ENCODE measurements around the gene SHBG.

SHBG gene

DNA sequence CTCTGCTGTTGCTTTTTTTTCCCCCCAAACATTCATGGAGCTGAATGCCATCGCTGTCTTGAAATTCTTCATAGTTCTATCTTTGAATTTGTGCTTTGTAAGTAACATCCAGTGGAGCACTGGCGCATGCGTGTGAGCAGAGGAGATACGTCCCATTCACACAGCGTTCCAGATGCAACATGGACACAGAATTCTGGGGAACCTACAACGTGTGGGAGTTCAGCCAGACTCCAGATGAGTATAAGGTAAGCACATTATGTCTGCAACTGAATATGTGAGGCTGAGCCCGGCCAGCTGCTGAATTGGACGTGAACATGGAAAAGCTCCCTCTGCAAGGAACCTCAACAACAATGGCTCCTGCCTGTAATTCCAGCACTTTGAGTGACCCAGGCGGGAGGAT is 16.5 kb downstream of the SHBG start:
- DNase-seq (ENCODE audit: extremely low read depth in 1 of 2, low read depth in 1 of 2) = no peak

DNA sequence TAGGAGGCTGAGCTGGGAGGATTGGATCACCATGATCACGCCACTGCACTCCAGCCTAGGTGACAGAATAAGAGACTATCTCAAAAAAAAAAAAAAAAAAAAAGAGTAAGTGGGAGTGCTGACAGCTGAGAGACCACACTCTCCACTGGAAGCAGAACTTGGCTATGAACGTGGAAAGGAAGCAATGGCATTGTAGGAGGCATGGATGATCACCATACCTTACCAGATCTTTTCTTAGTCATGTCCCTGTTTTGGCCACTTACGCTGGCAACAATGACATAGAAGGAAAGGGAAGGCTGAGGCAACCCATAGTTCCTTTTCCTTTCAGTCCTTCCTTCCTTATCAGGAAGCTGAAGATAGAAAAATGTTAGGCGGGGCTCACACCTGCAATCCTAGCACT is 17.1 kb downstream of the SHBG start:
- no peak for DNase-seq (ENCODE audit: extremely low read depth in 1 of 2, low read depth in 1 of 2)

DNA sequence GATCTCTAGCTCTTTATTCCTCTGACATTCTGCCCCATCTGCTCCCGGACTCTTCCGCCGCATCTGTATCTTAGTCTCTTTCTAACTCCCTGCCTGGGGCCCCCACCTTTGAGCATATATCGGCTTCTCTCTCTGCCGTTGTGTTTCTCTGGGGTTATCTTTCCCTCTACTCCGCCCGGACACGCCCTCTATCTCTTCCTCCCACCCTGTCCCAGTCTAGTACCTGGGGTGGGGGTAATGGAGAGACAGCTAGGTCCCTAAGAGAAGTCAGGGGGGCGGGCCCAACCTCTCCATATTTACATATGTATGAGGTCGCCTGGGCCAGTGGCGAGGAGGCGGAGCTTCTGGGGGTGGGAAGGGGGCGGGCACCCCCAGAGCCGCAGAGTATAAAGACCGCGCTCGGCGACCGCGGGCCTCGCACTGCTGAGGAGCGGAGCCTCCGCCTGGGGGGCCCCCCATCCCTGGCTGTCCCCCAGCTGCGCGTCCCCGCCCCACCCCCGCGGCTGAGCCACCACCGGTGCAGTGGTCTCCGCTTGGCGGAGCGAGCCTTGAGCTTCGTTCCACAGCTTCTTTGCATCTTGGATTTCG is 20.7 kb downstream of the SHBG start, which contains the start of gene ATP1B2:
Gene ATP1B2, plus strand, starts transcription at position 418 of the 588 bp plus-strand sequence. CDS start 593 bp downstream, outside the sequence.
- peak; percentile 36 to 59 for DNase-seq (ENCODE audit: extremely low read depth in 1 of 2, low read depth in 1 of 2)

DNA sequence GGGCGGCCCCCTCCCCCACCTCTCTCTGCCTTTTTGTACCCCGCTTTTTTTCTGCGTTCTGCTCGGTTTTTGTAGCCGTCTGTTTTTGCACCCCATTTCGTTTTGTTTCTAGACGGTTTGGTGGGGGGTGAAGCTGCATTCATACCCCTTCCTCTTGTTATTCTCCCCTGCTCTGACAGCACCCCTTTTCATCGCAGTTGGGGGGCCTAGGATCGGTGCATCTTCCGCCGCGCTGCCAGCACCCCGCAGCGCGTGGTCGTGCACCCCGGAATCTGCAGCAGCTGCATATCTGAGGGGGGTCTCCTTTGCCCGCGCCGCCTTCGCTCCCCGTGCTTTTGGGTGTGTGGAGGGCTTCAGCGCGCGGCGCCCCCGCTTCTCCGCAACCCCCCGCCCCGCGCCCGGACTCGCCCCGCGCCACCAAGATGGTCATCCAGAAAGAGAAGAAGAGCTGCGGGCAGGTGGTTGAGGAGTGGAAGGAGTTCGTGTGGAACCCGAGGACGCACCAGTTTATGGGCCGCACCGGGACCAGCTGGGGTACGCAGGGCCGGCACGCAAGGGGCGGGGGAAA is 21.2 kb downstream of the SHBG start:
- no peak for DNase-seq (ENCODE audit: extremely low read depth in 1 of 2, low read depth in 1 of 2)

DNA sequence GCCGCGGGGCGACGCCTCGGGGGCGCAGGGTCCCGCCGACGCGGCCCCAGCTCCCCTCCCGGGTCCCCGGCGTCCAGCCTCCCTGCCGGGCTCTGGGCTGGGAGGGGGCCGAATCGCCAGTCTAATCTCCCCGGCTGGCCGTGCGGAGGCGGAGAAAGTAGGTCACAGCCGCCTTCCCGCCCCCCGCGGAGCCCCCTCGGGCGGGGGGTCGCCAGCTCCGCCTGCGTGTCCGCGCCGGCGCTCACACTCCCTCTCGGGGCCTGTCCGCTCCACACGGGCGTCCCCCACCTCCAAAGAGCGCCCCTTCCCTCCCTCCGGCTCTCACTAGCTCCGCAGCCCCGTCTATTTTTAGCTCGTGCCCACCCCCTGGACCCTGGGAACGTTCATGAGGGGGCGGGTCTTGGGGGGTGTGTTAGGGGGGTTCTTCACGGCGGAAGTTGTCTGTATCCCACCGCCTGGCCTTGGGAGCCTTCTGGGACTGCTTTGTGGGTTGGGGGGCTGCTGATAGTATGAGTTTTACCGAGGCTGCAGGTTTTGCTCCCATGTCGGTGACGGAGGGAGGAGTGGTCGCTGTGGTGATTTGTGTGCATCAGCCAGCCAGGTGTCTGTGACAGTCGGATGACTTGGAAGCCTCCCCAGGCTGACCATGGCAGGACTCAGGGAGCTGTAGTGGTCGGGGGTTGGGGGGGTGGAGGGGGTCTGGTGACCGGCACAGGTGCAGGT is 21.9 kb downstream of the SHBG start:
- DNase-seq (ENCODE audit: extremely low read depth in 1 of 2, low read depth in 1 of 2) = no peak

DNA sequence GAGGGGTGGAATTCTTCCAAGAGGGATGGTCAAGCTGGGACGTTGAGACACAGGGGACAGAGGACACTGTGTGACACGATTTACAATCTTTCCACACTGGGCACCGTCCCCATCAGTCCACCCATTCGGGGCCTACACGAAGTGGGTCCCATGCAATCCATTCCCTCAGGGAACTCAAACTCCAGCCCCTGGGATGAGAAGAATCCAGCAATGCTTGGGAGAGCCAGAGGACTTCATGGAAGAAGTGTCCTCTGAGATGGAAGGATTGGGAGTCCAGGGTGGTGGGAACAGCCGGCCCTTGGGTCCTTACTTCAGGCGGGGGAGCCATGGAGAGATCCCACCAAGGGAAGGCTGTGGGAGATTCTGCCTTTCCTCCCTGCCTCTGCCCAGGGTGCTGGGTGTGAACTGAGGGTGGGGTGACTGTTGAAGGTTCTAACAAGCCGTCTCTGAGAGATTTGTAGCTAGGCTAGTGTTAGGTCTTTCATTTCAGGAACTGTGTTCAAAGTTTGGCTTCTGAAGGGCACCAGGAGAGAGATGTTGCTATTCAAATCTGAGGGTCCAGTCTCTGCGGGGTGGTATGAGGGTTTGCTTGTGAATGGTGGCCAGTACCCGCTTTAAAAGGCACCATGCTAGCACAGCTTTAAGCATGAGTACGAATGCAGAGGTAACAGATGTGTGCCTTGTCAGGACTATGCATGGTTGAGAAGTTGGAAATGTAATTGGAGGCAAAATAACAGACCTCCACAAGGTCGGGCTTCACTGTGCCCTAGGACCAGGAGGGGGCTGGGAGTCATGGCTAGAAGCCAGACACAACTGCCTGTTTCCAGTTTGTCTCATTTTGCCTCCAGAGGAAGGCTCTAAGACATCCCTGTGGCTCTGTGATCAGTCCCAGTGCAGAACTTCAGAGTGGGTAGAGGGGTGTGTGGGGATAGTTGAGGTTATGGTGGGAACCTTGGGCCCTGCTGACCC is 22.7 kb downstream of the SHBG start:
- no peak for DNase-seq (ENCODE audit: extremely low read depth in 1 of 2, low read depth in 1 of 2)

DNA sequence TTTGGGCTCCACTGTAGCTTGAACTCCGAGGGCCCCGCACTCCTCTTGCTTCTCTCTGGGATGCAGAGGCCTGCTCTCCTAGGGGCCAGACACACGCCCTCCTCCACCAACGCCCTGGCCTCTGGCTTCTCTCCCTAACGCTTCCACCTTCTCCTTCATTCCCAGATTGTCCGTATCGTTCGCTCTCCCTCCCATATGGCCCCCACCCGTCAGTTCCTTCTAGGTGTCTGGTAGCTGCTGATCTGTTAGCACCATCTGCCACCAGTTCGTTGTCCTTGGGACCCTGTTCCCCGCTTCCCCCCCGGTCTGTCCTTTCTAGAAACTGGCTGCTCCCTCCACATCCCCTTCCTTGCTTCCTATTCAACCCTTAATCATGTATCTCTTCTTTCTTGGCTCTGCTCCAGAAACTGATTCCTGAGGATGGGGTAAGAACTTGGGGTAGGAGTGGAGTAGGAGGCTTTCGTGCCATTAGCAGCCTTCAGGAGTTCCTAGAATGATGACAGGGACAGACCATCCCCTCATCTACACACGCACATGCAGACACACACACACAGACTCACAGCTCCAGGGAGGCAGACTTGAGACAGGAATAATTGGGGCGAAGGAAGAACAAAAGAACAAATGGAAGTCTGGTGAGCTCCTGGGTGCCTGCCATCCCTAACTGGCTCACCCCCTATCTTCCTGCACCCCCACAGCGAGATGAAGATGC is 25.1 kb downstream of the SHBG start:
- no peak for DNase-seq (ENCODE audit: extremely low read depth in 1 of 2, low read depth in 1 of 2)

DNA sequence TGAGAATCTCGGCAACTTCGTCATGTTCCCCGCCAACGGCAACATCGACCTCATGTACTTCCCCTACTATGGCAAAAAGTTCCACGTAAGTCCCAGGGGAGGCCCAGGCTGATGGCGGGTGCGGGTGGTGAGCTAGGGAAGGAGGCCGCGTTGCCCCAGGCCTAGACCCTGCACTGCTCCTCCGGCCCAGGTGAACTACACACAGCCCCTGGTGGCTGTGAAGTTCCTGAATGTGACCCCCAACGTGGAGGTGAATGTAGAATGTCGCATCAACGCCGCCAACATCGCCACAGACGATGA is 25.6 kb downstream of the SHBG start:
- no peak for DNase-seq (ENCODE audit: extremely low read depth in 1 of 2, low read depth in 1 of 2)

DNA sequence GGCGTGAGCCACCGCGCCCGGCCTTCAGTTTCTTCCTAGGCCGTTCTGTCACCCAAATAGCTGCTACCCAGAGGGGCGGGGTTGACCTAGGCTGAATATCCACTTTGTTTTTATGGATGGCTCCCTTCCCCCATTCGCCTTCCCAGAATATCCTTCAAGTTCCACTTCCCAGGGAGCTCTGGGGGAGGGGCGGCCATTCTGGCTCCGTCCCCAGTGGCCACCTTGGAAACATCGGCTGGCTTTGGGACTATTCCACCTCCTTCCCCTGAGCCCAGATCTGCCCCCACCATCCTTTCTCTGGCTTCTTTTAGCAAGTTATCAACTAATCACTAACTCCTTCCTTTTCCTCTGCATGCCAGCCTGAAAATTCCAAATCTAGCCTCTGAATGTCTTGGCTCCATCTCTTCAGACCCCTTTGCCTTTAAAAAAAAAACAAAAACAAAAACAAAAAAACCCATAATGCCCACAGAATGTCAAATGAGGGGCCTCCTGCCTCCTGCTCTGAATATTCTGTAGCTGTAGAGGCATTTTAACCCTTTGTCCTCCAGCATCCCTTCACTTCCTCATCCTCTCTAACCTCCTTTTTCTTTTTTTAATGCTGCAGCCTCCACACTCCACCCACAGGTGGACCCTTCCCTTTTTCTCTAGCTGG is 27.1 kb downstream of the SHBG start:
- DNase-seq (ENCODE audit: extremely low read depth in 1 of 2, low read depth in 1 of 2) = no peak

DNA sequence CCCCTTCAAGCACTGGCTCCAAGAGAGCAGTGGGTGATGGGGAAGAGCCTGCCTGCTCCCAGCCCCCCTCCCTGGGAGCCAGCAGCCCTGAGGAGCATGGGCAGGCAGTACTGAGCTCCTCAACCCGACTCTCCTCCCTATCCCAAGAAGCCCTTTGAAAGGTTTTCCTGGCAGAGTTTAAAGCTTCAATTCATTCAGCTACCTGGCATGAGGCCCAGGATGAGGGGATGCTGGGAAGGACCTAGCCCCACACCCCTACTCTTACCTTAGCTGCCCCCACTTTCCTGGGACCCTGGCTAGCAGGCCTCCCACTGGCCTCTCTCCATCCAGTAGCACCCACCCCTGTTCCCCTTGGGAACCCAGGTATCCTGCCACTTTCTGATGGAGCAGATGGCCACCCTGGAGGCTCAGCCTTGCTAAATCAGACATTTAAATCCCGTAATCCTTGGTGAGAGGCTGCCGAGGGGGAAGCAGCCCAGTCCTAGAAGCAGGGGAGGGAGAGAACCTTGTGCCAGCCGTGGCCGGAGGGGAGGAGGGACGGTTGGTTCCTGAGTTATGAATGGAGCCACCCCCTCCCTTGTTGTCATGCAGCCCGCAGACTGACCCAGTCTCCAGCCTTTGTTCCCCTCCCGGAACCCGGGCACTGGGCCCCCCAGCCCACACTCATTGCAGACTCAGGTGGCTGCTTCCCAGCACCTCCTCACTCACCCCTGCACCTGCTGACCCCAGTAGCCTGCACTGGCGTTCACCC is 37.9 kb downstream of the SHBG start:
- no peak for DNase-seq (ENCODE audit: extremely low read depth in 1 of 2, low read depth in 1 of 2)

DNA sequence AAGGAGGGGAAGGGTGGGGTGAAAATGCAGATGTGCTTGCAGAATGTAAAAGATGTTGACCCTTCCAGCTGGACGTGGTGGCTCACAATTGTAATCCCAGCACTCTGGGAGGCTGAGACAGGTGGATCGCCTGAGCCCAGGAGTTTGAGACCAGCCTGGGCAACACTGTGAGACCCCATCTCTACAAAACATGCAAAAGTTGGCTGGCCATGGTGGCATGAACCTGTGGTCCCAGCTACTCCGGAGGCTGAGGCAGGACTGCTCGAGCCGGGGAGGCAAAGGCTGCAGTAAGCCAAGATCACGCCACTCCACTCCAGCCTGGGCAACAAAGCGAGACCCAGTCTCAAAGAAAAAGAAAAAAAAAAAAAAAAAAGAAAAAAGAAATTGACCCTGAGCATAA is 38.5 kb downstream of the SHBG start:
- no peak for DNase-seq (ENCODE audit: extremely low read depth in 1 of 2, low read depth in 1 of 2)

DNA sequence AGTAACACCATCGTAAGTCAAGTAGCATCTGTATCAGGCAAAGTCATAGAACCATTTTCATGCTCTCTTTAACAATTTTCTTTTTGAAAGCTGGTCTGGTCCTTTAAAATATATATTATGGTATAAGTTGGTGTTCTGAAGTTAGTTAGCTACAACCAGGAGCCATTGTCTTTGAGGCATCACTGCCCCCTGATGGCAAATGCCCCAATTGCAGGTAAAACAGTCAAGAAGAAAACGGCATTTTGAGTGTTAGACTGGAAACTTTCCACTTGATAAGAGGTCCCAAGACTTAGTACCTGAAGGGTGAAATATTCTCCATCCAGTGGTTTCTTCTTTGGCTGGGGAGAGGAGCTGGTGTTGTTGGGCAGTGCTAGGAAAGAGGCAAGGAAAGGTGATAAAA is 43.3 kb downstream of the SHBG start:
- DNase-seq (ENCODE audit: extremely low read depth in 1 of 2, low read depth in 1 of 2) = peak in 1 of 2 donors; percentile 34

DNA sequence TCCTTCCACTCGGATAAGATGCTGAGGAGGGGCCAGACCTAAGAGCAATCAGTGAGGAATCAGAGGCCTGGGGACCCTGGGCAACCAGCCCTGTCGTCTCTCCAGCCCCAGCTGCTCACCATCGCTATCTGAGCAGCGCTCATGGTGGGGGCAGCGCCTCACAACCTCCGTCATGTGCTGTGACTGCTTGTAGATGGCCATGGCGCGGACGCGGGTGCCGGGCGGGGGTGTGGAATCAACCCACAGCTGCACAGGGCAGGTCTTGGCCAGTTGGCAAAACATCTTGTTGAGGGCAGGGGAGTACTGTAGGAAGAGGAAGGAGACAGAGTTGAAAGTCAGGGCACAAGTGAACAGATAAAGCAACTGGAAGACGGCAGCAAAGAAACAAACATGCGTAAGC is 45.0 kb downstream of the SHBG start:
- DNase-seq (ENCODE audit: extremely low read depth in 1 of 2, low read depth in 1 of 2) = no peak

DNA sequence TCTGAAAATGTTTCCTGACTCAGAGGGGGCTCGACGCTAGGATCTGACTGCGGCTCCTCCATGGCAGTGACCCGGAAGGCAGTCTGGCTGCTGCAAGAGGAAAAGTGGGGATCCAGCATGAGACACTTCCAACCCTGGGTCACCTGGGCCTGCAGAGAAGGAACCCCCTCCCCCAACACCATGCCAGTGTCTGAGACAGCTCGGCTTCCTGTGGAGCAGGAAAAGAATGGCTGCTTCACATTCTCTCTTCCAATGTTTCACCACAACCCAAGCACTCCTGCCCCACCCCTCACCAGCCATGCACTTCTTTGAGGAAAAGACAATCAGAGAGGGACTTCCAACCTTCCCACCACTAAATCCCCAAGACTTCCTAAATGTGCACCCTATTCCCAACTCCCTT is 46.6 kb downstream of the SHBG start:
- no peak for DNase-seq (ENCODE audit: extremely low read depth in 1 of 2, low read depth in 1 of 2)

DNA sequence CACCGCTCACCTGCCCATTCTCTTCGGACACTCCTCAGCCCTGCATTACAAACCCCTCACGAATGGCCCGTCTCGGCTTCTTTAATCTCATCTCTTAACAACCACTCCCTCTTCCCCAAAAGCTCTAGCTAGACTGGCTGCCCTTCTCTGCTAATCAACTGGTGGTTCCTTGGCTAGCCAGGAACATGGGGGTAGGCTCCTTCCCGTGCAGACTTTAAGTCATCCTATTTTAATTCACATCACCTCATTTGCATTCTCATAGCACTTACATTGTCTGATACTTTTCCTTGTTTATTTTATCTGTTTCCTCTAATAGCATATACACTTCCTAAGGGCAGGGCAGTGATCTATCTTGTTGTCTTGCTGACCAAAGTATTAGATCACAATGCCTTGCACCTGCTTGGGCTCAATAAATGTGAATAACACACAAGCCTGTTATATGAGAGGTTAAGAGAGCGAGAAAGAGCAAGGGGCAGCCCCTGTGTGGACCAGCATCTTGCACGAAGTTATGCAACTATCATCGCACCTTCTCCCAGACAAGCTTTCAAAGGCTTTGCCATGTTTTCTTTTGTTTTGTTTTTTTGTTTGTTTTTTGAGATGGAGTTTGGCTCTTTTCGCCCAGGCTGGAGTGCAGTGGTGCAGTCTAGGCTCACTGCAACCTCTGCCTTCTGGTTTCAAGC is 47.6 kb downstream of the SHBG start:
- no peak for DNase-seq (ENCODE audit: extremely low read depth in 1 of 2, low read depth in 1 of 2)
